Mucosa of rectum (tissue), 2 donors: ENCODE measurements around the gene GABBR2.
"Not testable (repeated sequence)": the region's sequence is repeated elsewhere in the genome, so short reads cannot be mapped to it uniquely, and the experiment has no call there.

Experiments
- H3K27ac ChIP-seq, 2 donors: one replicate each; pipeline ENCODE4 v1.7.0; 2013; ENCODE audit warnings: inconsistent platforms in 2 of 2, low read depth in 2 of 2, low read length in 2 of 2
- H3K27me3 ChIP-seq, 2 donors: one replicate each; pipeline ENCODE4 v1.7.0; 2013; ENCODE audit warnings: low read length in 2 of 2; ENCODE audit not compliant: control insufficient read depth in 2 of 2, insufficient read depth in 2 of 2
- H3K36me3 ChIP-seq, 2 donors: one replicate each; pipeline ENCODE4 v1.7.0; 2013; ENCODE audit warnings: low read length in 2 of 2; ENCODE audit not compliant: control insufficient read depth in 2 of 2, insufficient read depth in 2 of 2
- H3K4me1 ChIP-seq, 2 donors: one replicate each; pipeline ENCODE4 v1.7.0; 2013; ENCODE audit warnings: low read length in 2 of 2, mild to moderate bottlenecking in 1 of 2; ENCODE audit not compliant: control insufficient read depth in 2 of 2, insufficient read depth in 2 of 2
- H3K4me3 ChIP-seq, 2 donors: one replicate each; pipeline ENCODE4 v1.7.0; 2013; ENCODE audit warnings: low read length in 2 of 2
- H3K9ac ChIP-seq, 2 donors: one replicate each; pipeline ENCODE4 v1.7.0; 2013; ENCODE audit warnings: low read length in 2 of 2, low read depth in 1 of 2, mild to moderate bottlenecking in 1 of 2
- H3K9me3 ChIP-seq, 2 donors: one replicate each; pipeline ENCODE4 v1.7.0; 2013; ENCODE audit warnings: low read length in 2 of 2; ENCODE audit not compliant: control insufficient read depth in 2 of 2
- donor health status: healthy.
- donor health status: Normal muscosa, but diverticular disease.

GABBR2 gene

DNA sequence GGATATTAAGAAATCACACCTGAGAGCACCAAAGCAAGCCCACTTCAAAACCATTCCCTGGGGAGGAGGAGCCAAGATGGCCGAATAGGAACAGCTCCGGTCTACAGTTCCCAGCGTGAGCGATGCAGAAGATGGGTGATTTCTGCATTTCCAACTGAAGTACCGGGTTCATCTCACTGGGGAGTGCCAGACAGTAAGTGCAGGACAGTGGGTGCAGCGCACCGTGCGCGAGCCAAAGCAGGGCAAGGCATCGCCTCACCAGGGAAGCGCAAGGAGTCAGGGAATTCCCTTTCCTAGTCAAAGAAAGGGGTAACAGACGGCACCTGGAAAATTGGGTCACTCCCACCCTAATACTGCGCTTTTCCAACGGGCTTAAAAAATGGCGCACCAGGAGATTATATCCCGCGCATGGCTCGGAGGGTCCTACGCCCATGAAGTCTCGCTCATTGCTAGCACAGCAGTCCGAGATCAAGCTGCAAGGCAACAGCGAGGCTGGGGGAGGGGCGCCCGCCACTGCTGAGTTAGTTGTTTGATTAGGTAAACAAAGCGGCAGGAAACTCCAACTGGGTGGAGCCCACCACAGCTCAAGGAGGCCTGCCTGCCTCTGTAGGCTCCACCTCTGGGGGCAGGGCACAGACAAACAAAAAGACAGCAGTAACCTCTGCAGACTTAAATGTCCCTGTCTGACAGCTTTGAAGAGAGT lies 200.4 kb downstream of the GABBR2 start:
- not testable (repeated sequence) for H3K4me1 ChIP-seq, H3K4me3 ChIP-seq, H3K27ac ChIP-seq, H3K9ac ChIP-seq, H3K27me3 ChIP-seq, H3K36me3 ChIP-seq, H3K9me3 ChIP-seq

DNA sequence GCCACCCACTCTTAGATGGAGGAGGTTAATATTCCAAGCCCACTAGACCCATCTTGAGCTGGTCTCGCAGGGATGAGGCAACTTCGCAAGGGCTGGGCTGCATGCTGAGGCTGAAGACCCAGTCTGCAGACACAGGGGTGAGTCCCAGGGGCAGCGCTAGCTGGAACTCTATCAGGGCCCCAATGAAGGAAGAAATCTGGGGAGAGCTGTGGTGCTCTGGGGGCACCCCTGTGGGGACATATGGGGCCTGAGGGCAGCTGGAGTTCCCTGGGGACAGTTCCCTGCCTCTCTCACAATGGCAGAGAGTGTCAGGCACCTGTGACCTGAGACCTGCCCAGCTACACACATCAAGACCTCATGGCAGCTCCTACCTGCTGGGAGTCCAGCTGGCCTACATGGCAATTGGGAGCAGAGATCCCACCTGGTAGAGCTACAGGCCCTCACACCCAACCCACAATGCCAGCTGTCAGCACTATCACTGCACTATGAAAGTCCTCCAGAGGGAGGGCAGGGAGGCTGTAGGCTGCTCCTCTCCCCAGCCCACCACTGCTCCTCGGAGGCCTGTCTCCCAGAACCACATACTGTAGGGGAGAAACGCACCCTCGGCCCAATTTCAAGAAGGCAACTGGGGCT lies 202.2 kb downstream of the GABBR2 start:
- H3K27me3 ChIP-seq, result no peaks in the 10 kb centered on the region
- no peak overlapping the region for H3K27ac ChIP-seq
- H3K4me1 ChIP-seq, result no peaks in the 10 kb centered on the region
- no peak overlapping the region for H3K4me3 ChIP-seq
- no peak overlapping the region for H3K9ac ChIP-seq
- no peaks in the 10 kb centered on the region for H3K36me3 ChIP-seq
- H3K9me3 ChIP-seq, result no peaks in the 10 kb centered on the region

GRCh38 chr9:98504298-98505282 lies 204.1 kb downstream of the GABBR2 start:
- no peaks in the 10 kb centered on the region for H3K36me3 ChIP-seq
- no peak overlapping the region for H3K9ac ChIP-seq
- H3K4me1 ChIP-seq, result no peaks in the 10 kb centered on the region
- no peak overlapping the region for H3K27ac ChIP-seq
- no peaks in the 10 kb centered on the region for H3K27me3 ChIP-seq
- H3K9me3 ChIP-seq, result no peaks in the 10 kb centered on the region
- H3K4me3 ChIP-seq, result no peak overlapping the region

DNA sequence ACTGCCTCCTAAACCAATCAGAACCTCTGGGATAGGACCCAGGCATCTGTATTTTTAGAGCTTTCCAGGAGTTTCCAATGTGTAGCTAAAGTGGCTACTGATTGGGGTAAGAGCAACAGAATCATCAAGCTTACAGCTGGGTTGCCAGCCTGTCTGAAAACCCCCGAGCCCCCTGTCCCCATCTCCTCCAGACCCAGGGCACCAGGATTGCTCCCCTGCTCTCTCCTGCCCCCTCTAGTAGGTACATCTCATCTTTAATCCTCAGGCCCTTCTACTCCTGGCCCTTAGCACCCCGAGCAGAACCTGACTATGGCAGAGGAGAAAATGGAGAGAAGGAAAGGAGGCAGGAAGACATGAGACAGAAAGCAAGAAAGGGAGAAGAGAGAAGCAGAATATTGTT lies 204.9 kb downstream of the GABBR2 start:
- H3K4me3 ChIP-seq, result no peak overlapping the region
- no peaks in the 10 kb centered on the region for H3K9me3 ChIP-seq
- H3K9ac ChIP-seq, result no peak overlapping the region
- H3K4me1 ChIP-seq, result no peaks in the 10 kb centered on the region
- no peaks in the 10 kb centered on the region for H3K36me3 ChIP-seq
- H3K27me3 ChIP-seq, result no peaks in the 10 kb centered on the region
- no peak overlapping the region for H3K27ac ChIP-seq

- Histone ChIP-seq H3K27ac (no peak overlapping the region), H3K9ac (no peak overlapping the region), H3K4me1 (no peaks in the 10 kb centered on the region), H3K27me3 (no peaks in the 10 kb centered on the region), H3K36me3 (no peaks in the 10 kb centered on the region), H3K9me3 (no peaks in the 10 kb centered on the region), H3K4me3 (no peak overlapping the region)
These were observed 205.8 kb downstream of the GABBR2 start for GRCh38 chr9:98502976-98503325.

GRCh38 chr9:98502311-98502975 lies 206.3 kb downstream of the GABBR2 start:
- no peak overlapping the region for H3K27ac ChIP-seq
- H3K27me3 ChIP-seq, result no peaks in the 10 kb centered on the region

DNA sequence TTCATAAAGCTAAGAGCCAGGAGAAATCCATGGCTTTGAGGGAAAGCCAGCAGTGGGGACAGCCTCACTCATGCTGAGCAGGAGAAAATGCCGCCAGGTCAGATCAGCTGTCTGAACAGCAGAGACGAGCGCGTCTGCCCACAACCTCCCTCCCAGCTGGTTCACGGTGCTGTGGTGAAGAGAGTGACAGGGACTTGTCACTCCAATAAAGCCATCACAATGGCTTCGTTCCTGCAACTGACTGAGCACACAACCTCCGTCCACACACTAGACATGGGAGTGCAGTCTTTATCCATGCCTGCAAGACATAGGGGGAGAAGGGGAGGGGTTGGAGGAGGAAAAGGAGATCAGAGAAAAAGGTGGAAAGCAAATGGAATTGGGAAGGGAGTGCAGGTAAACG lies 206.9 kb downstream of the GABBR2 start:
- Histone ChIP-seq H3K4me1 (no peaks in the 10 kb centered on the region), H3K27ac (no peak overlapping the region), H3K4me3 (no peak overlapping the region), H3K27me3 (no peaks in the 10 kb centered on the region), H3K9ac (no peak overlapping the region), H3K36me3 (no peaks in the 10 kb centered on the region), H3K9me3 (no peaks in the 10 kb centered on the region)

More at GRCh38 chr9:98502311-98502975, 206.3 kb downstream of the GABBR2 start:
- Histone ChIP-seq H3K9ac (no peak overlapping the region), H3K36me3 (no peaks in the 10 kb centered on the region), H3K4me1 (no peaks in the 10 kb centered on the region), H3K4me3 (no peak overlapping the region), H3K9me3 (no peaks in the 10 kb centered on the region)

DNA sequence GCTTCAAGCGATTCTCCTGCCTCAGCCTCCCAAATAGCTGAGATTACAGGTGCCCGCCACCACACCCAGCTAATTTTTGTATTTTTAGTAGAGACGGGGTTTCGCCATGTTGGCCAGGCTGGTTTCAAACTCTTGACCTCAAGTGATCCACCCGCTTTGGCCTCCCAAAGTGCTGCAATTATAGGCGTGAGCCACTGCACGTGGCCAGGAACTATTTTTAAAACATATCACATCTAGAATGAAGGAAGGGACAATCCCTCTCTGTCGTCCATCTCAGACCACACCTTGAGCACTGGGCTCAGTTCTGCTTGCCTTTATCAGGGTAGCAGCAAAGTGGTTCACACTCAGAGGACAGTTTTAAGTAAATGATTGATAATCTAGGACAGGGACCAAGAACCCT lies 207.5 kb downstream of the GABBR2 start:
- not testable (repeated sequence) for H3K4me1 ChIP-seq, H3K4me3 ChIP-seq, H3K36me3 ChIP-seq, H3K9ac ChIP-seq, H3K9me3 ChIP-seq, H3K27me3 ChIP-seq, H3K27ac ChIP-seq

GRCh38 chr9:98500337-98500919 lies 208.3 kb downstream of the GABBR2 start:
- H3K4me1 ChIP-seq, result no peaks in the 10 kb centered on the region
- H3K36me3 ChIP-seq, result no peaks in the 10 kb centered on the region
- no peak overlapping the region for H3K4me3 ChIP-seq
- H3K9me3 ChIP-seq, result no peaks in the 10 kb centered on the region
- no peaks in the 10 kb centered on the region for H3K27me3 ChIP-seq
- no peak overlapping the region for H3K9ac ChIP-seq
- no peak overlapping the region for H3K27ac ChIP-seq
